HG03469 (cell line): Measurements from ENCODE around the gene TRMT10C.
A peak's percentile ranks its signal among the peaks of the same experiment; 100 is the strongest.
"Not testable (repeated sequence)": the region's sequence is repeated elsewhere in the genome, so short reads cannot be mapped to it uniquely, and the experiment has no call there.

Source experiments
- ATAC-seq: cut with Tn5 transposase; IDR thresholded peaks from one replicate; pipeline ENCODE4 v1.9.1; 2021; ENCODE audit warnings: mild to moderate bottlenecking, moderate library complexity, moderate number of reproducible peaks; ENCODE audit not compliant: unreplicated experiment

Gene TRMT10C

GRCh38 chr3:101561630-101562328 lies at the start of gene TRMT10C:
Gene TRMT10C, plus strand, starts transcription at chr3:101561868. Its CDS starts 2,914 bp downstream, at chr3:101564782.
- ATAC-seq = peak; percentile 99

GRCh38 chr3:101512396-101512645 lies 49.3 kb upstream of the TRMT10C start:
- ATAC-seq = no peak

GRCh38 chr3:101512646-101513418 lies 48.8 kb upstream of the TRMT10C start, which contains the start of gene SENP7:
Gene SENP7, minus strand, starts transcription at chr3:101513212. Its CDS starts 82 bp downstream, at chr3:101513130.
- no peak for ATAC-seq

GRCh38 chr3:101513419-101513986 lies 48.2 kb upstream of the TRMT10C start:
- ATAC-seq = no peak

GRCh38 chr3:101518421-101518871 lies 43.2 kb upstream of the TRMT10C start:
- peak; percentile 96 for ATAC-seq

- no peak for ATAC-seq
Observed at GRCh38 chr3:101519685-101520365, 41.8 kb upstream of the TRMT10C start.

GRCh38 chr3:101521211-101521701 lies 40.4 kb upstream of the TRMT10C start:
- ATAC-seq = no peak

GRCh38 chr3:101527441-101527840 lies 34.2 kb upstream of the TRMT10C start:
- ATAC-seq = no peak

- ATAC-seq = no peak
Observed at GRCh38 chr3:101527906-101528305, 33.8 kb upstream of the TRMT10C start.

- ATAC-seq = no peak
Observed at GRCh38 chr3:101529816-101530685, 31.6 kb upstream of the TRMT10C start.

GRCh38 chr3:101530686-101531047 lies 31.0 kb upstream of the TRMT10C start:
- no peak for ATAC-seq

- ATAC-seq = no peak
Observed at GRCh38 chr3:101531473-101532086, 30.1 kb upstream of the TRMT10C start.

- no peak for ATAC-seq
Observed at GRCh38 chr3:101532783-101533602, 28.7 kb upstream of the TRMT10C start.

GRCh38 chr3:101533603-101533968 lies 28.1 kb upstream of the TRMT10C start:
- no peak for ATAC-seq

GRCh38 chr3:101535221-101535620 lies 26.4 kb upstream of the TRMT10C start:
- ATAC-seq = no peak

- no peak for ATAC-seq
Observed at GRCh38 chr3:101536266-101536665, 25.4 kb upstream of the TRMT10C start.

GRCh38 chr3:101536955-101537354 lies 24.7 kb upstream of the TRMT10C start:
- not testable (repeated sequence) for ATAC-seq

GRCh38 chr3:101542957-101543356 lies 18.7 kb upstream of the TRMT10C start:
- no peak for ATAC-seq
